Mesenchymal stem cell (in vitro differentiated cells and primary cell): ENCODE results near the gene EXD2.

Experiments used
- DNase-seq: peaks from one replicate; pipeline ENCODE4 v3.0.0-alpha.2; 2013
- H2AFZ ChIP-seq: one replicate; pipeline ENCODE4 v1.6.1; 2013; ENCODE audit warnings: low read depth, mild to moderate bottlenecking, control low read depth, inconsistent platforms, low read length, moderate library complexity
- H2AK5ac ChIP-seq: 2 replicates; pipeline ENCODE4 v1.6.1; 2013; ENCODE audit warnings: low read length, moderate library complexity, mild to moderate bottlenecking, inconsistent platforms; ENCODE audit not compliant: severe bottlenecking
- H2BK120ac ChIP-seq: one replicate; pipeline ENCODE4 v1.6.1; 2013; ENCODE audit warnings: low read depth, mild to moderate bottlenecking, inconsistent platforms, low read length, moderate library complexity
- H2BK12ac ChIP-seq, 2 experiments: one replicate each; pipeline ENCODE4 v1.6.1; 2013; ENCODE audit warnings: inconsistent platforms in 2 of 2, low read length in 2 of 2, mild to moderate bottlenecking in 2 of 2, moderate library complexity in 2 of 2, control low read depth in 1 of 2
- H2BK15ac ChIP-seq: one replicate; pipeline ENCODE4 v1.6.1; 2013; ENCODE audit warnings: mild to moderate bottlenecking, low read depth, inconsistent platforms; ENCODE audit not compliant: poor library complexity, severe bottlenecking
- H2BK5ac ChIP-seq: 2 replicates; pipeline ENCODE4 v1.6.1; 2013; ENCODE audit warnings: low read depth, mild to moderate bottlenecking, low read length, control low read depth, inconsistent platforms; ENCODE audit not compliant: poor library complexity, severe bottlenecking
- H3K14ac ChIP-seq, 2 experiments: one replicate each; pipeline ENCODE4 v1.6.1; 2013; ENCODE audit warnings: inconsistent platforms in 2 of 2, low read length in 2 of 2, control low read depth in 1 of 2, mild to moderate bottlenecking in 1 of 2, moderate library complexity in 1 of 2
- H3K18ac ChIP-seq, 2 experiments: one replicate each; pipeline ENCODE4 v1.6.1; 2013; ENCODE audit warnings: inconsistent platforms in 2 of 2, low read length in 2 of 2, control low read depth in 1 of 2, low read depth in 1 of 2, mild to moderate bottlenecking in 1 of 2
- H3K23ac ChIP-seq, 2 experiments: one replicate each; pipeline ENCODE4 v1.6.1; 2013; ENCODE audit warnings: inconsistent platforms in 2 of 2, low read length in 2 of 2, mild to moderate bottlenecking in 2 of 2, moderate library complexity in 2 of 2, control low read depth in 1 of 2
- H3K27ac ChIP-seq: 2 replicates; pipeline ENCODE4 v1.5.1; 2013; ENCODE audit warnings: mild to moderate bottlenecking, moderate library complexity, low read length, control low read depth, inconsistent platforms; ENCODE audit not compliant: poor library complexity, severe bottlenecking
- H3K27me3 ChIP-seq, 2 experiments: 2 replicates each; pipeline versions ENCODE4 v1.6.1 to v1.7.0; 2013; ENCODE audit warnings: low read length in 2 of 2, mild to moderate bottlenecking in 2 of 2, moderate library complexity in 2 of 2, control low read depth in 1 of 2, inconsistent platforms in 1 of 2; ENCODE audit not compliant: control insufficient read depth in 1 of 2, insufficient read depth in 1 of 2
- H3K36me3 ChIP-seq, 2 experiments: 2 replicates each; pipeline versions ENCODE4 v1.6.1 to v1.7.0; 2013; ENCODE audit warnings: low read length in 2 of 2, control low read depth in 1 of 2, inconsistent platforms in 1 of 2, low read depth in 1 of 2, mild to moderate bottlenecking in 1 of 2; ENCODE audit not compliant: insufficient read depth in 2 of 2, control insufficient read depth in 1 of 2
- H3K4ac ChIP-seq, 2 experiments: one replicate each; pipeline ENCODE4 v1.6.1; 2013; ENCODE audit warnings: inconsistent platforms in 2 of 2, low read length in 2 of 2, mild to moderate bottlenecking in 2 of 2, moderate library complexity in 2 of 2, control low read depth in 1 of 2, low read depth in 1 of 2
- H3K4me1 ChIP-seq: 2 replicates; pipeline ENCODE4 v1.6.1; 2013; ENCODE audit warnings: low read depth, low read length, control low read depth; ENCODE audit not compliant: control insufficient read depth, insufficient read depth
- H3K4me2 ChIP-seq: 2 replicates; pipeline ENCODE4 v1.6.1; 2013; ENCODE audit warnings: low read length, mild to moderate bottlenecking, inconsistent platforms; ENCODE audit not compliant: poor library complexity, severe bottlenecking
- H3K4me3 ChIP-seq, 2 experiments: 2 replicates each; pipeline versions ENCODE4 v1.5.1 to v1.7.0; 2013; ENCODE audit warnings: low read length in 2 of 2, mild to moderate bottlenecking in 2 of 2, control low read depth in 1 of 2, low read depth in 1 of 2; ENCODE audit not compliant: insufficient read depth in 1 of 2
- H3K79me1 ChIP-seq: replicated peaks from 2 replicates; pipeline ENCODE4 v1.6.1; 2013; ENCODE audit warnings: mild to moderate bottlenecking, control low read depth, low read length, inconsistent platforms; ENCODE audit not compliant: poor library complexity, severe bottlenecking
- H3K9ac ChIP-seq: 2 replicates; pipeline ENCODE4 v1.7.0; 2013; ENCODE audit warnings: mild to moderate bottlenecking, low read length, moderate library complexity
- H3K9me3 ChIP-seq: 2 replicates; pipeline ENCODE4 v1.7.0; 2013; ENCODE audit warnings: mild to moderate bottlenecking, low read length; ENCODE audit not compliant: control insufficient read depth
- H4K8ac ChIP-seq: one replicate; pipeline ENCODE4 v1.6.1; 2013; ENCODE audit warnings: inconsistent platforms, mild to moderate bottlenecking, low read length, moderate library complexity
- H4K91ac ChIP-seq: one replicate; pipeline ENCODE4 v1.6.1; 2013; ENCODE audit warnings: mild to moderate bottlenecking, low read length, inconsistent platforms
- WGBS: methylation state at CpG from one replicate; pipeline ENCODE4 v1.1.7; 2013; ENCODE audit warnings: mixed read lengths; 5-methylcytosine and 5-hydroxymethylcytosine counted together

EXD2 gene

GRCh38 chr14:69269381-69269780, 78.1 kb downstream of the EXD2 start:
- H3K4me3 ChIP-seq: no peak overlapping the region
- peak overlapping the region; percentile 64 for H4K91ac ChIP-seq
- no peak overlapping the region for H2AK5ac ChIP-seq
- peak overlapping the region; percentile 16 to 61 for H2BK12ac ChIP-seq
- no peak overlapping the region for H2BK120ac ChIP-seq
- H2BK15ac ChIP-seq: no peak overlapping the region
- no peak overlapping the region for H2AFZ ChIP-seq
- peak overlapping the region; percentile 51 to 78 for H3K18ac ChIP-seq
- peaks cover 5% of the 10 kb centered on the region for H3K4me1 ChIP-seq
- peak overlapping the region in 1 of 2 experiments; percentile 24 for H3K4ac ChIP-seq
- H3K27me3 ChIP-seq: peaks cover 0 to 29% of the 10 kb centered on the region in 2 experiments
- H4K8ac ChIP-seq: peak overlapping the region; percentile 70
- H3K9ac ChIP-seq: peak overlapping the region; percentile 71
- no peak overlapping the region for H3K23ac ChIP-seq
- H3K4me2 ChIP-seq: no peak overlapping the region
- no peaks in the 10 kb centered on the region for H3K9me3 ChIP-seq
- WGBS: 100% methylated on average over 1 of the region's 1 CpG
- H3K14ac ChIP-seq: peak overlapping the region in 1 of 2 experiments; percentile 63
- H3K36me3 ChIP-seq: no peaks in the 10 kb centered on the region
- H2BK5ac ChIP-seq: no peak overlapping the region
- no peak overlapping the region for H3K27ac ChIP-seq
- DNase-seq: no peak
- no peaks in the 10 kb centered on the region for H3K79me1 ChIP-seq

- no peaks in the 10 kb centered on the region for H3K36me3 ChIP-seq
These were observed 78.8 kb downstream of the EXD2 start for GRCh38 chr14:69270097-69270496.

GRCh38 chr14:69270795-69271708, 79.8 kb downstream of the EXD2 start:
- no peak overlapping the region for H4K91ac ChIP-seq
- no peak overlapping the region for H3K23ac ChIP-seq
- H3K9ac ChIP-seq: no peak overlapping the region
- H3K4ac ChIP-seq: no peak overlapping the region
- 93% methylated on average over 21 of the region's 21 CpGs for WGBS
- no peak overlapping the region for H4K8ac ChIP-seq
- H2BK5ac ChIP-seq: no peak overlapping the region
- H3K27ac ChIP-seq: no peak overlapping the region
- DNase-seq: no peak
- no peak overlapping the region for H2BK15ac ChIP-seq
- no peak overlapping the region for H2AFZ ChIP-seq
- H3K4me1 ChIP-seq: peaks cover 5% of the 10 kb centered on the region
- peak overlapping the region in 1 of 2 experiments; percentile 29 for H2BK12ac ChIP-seq
- H2BK120ac ChIP-seq: no peak overlapping the region
- H3K14ac ChIP-seq: no peak overlapping the region
- H3K9me3 ChIP-seq: no peaks in the 10 kb centered on the region
- H3K4me2 ChIP-seq: no peak overlapping the region
- H3K4me3 ChIP-seq: no peak overlapping the region
- H3K27me3 ChIP-seq: peaks cover 0 to 31% of the 10 kb centered on the region in 2 experiments
- H3K18ac ChIP-seq: no peak overlapping the region
- no peaks in the 10 kb centered on the region for H3K79me1 ChIP-seq
- no peak overlapping the region for H2AK5ac ChIP-seq
- no peaks in the 10 kb centered on the region for H3K36me3 ChIP-seq

More at GRCh38 chr14:69270097-69270496, 78.8 kb downstream of the EXD2 start:
- no peak overlapping the region for H3K4ac ChIP-seq
- H3K27ac ChIP-seq: no peak overlapping the region
- H3K9ac ChIP-seq: no peak overlapping the region
- WGBS: 90% methylated on average over 9 of the region's 10 CpGs
- H3K4me2 ChIP-seq: no peak overlapping the region
- no peak overlapping the region for H2BK5ac ChIP-seq
- H2BK120ac ChIP-seq: no peak overlapping the region
- no peak overlapping the region for H3K18ac ChIP-seq
- no peak for DNase-seq
- no peak overlapping the region for H2AFZ ChIP-seq
- H2AK5ac ChIP-seq: no peak overlapping the region
- no peak overlapping the region for H2BK15ac ChIP-seq
- peak overlapping the region; percentile 19 for H4K91ac ChIP-seq
- H3K4me3 ChIP-seq: no peak overlapping the region
- H3K9me3 ChIP-seq: no peaks in the 10 kb centered on the region
- H2BK12ac ChIP-seq: no peak overlapping the region
- peak overlapping the region in 1 of 2 experiments; percentile 36 for H3K23ac ChIP-seq
- no peak overlapping the region for H4K8ac ChIP-seq
- peaks cover 5% of the 10 kb centered on the region for H3K4me1 ChIP-seq
- H3K27me3 ChIP-seq: peaks cover 0 to 34% of the 10 kb centered on the region in 2 experiments
- peak overlapping the region in 1 of 2 experiments; percentile 38 for H3K14ac ChIP-seq
- no peaks in the 10 kb centered on the region for H3K79me1 ChIP-seq

GRCh38 chr14:69274321-69274720, 83.0 kb downstream of the EXD2 start:
- H3K23ac ChIP-seq: no peak overlapping the region
- no peak overlapping the region for H2AK5ac ChIP-seq
- H3K4me2 ChIP-seq: no peak overlapping the region
- no peak overlapping the region for H2BK12ac ChIP-seq
- no peak overlapping the region for H2BK15ac ChIP-seq
- no peak overlapping the region for H3K4me3 ChIP-seq
- no peaks in the 10 kb centered on the region for H3K9me3 ChIP-seq
- H2BK5ac ChIP-seq: no peak overlapping the region
- no peak overlapping the region for H3K4ac ChIP-seq
- no peak overlapping the region for H3K9ac ChIP-seq
- H3K27ac ChIP-seq: no peak overlapping the region
- H2BK120ac ChIP-seq: no peak overlapping the region
- no peaks in the 10 kb centered on the region for H3K79me1 ChIP-seq
- no peak overlapping the region for H2AFZ ChIP-seq
- peaks cover 0 to 27% of the 10 kb centered on the region in 2 experiments for H3K27me3 ChIP-seq
- no peak overlapping the region for H4K8ac ChIP-seq
- H4K91ac ChIP-seq: no peak overlapping the region
- H3K18ac ChIP-seq: no peak overlapping the region
- DNase-seq: no peak
- no peak overlapping the region for H3K14ac ChIP-seq
- H3K36me3 ChIP-seq: no peaks in the 10 kb centered on the region
- WGBS: 68% methylated on average over 2 of the region's 2 CpGs
- peaks cover 4% of the 10 kb centered on the region for H3K4me1 ChIP-seq
